ENCODE results near the gene AKAP6.

Gene AKAP6

GRCh38 chr14:32413967-32414640 lies 85.0 kb downstream of the AKAP6 start:
- no peak for DNase-seq

GRCh38 chr14:32414808-32415255 lies 85.7 kb downstream of the AKAP6 start:
- no peak for DNase-seq

DNA sequence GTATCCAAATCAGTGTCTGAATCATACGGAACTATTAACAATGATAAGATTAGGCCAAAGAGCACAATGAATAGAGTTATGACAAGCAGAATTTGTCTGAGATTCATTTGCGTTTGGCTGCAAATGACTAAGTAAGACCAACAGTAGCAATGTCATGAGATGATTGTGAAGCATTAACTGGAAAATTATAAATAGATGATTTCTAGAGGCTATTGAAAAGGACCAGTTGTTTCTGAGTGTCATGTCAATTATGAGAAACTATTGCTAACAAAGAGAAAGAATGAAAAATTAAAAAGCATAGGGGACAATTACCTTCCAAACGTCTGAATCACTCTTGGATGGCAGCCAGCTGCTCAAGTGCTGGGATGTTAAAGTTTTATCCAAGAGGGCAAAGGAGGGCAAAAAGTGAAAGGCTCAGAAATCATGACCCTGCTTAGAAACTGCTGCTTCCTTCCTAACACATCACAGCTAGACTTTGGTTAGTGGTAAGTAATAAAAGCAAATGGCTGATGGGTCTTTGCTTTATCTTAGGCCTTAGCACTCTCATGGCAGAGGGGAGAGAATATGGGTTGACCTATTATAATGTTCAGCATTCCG lies 89.0 kb downstream of the AKAP6 start:
- no peak for DNase-seq

- no peak for DNase-seq
These were observed 90.3 kb downstream of the AKAP6 start for GRCh38 chr14:32419429-32419828.

DNA sequence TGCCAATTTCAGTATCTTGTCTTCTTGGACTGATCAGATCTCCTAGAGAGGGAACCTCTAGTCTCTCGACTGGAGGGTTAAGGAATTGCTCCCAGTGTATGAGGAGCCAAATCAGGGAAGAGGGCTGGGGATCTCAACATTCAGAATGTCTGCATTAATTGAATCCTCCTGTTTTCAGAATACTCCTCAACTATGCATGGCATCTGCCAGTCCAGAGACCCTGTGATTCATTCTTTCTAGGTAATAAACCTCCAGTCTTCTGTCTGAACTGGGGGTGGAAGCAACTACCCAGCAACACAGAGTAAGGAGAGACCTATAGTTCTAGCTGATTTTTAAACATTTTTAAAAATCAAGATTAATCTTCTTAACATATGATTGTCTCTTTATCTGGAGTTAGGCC lies 92.7 kb downstream of the AKAP6 start:
- DNase-seq = no peak

- DNase-seq = no peak
These were observed 93.3 kb downstream of the AKAP6 start for GRCh38 chr14:32422440-32422839.

DNA sequence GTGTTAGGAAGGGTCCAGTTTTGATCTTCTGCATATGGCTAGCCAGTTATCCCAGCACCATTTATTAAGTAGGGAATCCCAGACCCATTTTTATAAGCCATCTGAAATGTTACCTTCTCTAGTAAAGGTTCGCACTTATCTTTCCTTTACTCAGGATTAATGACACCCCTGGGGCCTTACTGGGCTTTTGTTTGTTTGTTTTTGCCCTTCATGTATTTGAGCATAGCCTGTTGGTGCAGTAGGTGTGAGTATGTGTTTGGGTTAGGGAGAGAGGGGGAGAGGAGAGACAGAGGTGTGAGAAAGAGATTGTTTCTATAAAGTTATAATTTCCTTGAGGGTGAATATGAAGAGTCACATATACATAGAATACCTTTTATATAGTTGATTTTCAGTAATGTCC lies 96.9 kb downstream of the AKAP6 start:
- DNase-seq = no peak

DNA sequence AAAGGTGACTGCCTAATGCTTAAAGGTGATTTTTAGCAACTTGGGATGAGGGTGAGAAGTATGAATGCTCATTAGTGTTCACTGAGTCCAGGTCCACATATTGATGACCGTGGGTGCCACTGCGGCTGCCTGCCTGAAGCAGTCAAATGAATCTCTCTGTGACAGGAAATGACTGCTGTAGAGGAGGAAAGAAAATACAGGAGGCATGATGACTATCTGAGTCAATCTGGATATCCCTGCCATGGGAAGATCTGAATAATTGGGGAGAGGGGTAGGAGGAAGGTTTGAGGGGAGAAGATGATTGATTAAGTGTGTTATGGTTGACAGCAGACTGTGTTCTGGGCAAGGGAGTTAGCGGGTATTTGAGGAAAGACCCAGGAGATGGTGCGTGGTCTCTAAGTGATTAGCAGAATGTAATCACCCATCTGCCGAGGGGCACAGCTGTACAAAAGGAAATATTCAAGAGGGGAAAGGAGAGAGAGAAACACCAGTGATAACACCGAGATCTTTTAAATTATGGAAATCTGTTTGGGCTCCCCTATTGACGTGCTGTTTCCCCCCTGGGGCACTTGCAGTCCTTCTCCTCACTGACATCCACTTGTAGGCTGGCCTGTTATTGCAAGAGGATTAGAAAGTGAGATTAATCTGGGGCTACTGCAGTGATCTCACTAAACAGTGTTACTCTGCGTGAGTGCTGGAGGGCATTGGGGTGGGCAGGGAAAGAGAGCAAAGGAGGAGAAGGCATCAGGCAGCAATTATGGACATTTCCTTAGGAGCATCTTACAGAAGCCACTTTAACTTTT lies 97.7 kb downstream of the AKAP6 start:
- DNase-seq = no peak

GRCh38 chr14:32427726-32428528 lies 98.8 kb downstream of the AKAP6 start:
- no peak for DNase-seq

DNA sequence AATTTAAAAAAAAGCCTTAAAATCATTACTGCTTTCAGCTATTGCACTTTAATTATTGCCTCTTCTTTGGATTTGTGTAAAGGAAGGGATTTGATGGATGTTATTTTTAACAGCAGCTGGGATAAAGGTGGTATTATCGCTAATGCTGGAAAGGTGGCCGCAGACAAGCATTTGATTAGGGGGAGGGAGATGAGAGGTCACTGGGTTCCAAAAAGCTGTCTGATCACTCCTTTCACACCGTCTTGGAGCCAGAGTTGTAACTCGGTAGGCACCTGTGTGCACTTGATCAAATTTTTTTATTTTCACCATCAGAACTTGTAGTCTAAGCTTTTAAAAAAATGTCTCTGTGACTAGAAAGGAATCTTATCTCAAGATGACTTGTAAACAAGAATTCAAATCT lies 99.8 kb downstream of the AKAP6 start:
- no peak for DNase-seq

- no peak for DNase-seq
These were observed 101.2 kb downstream of the AKAP6 start for GRCh38 chr14:32430326-32430725.

DNA sequence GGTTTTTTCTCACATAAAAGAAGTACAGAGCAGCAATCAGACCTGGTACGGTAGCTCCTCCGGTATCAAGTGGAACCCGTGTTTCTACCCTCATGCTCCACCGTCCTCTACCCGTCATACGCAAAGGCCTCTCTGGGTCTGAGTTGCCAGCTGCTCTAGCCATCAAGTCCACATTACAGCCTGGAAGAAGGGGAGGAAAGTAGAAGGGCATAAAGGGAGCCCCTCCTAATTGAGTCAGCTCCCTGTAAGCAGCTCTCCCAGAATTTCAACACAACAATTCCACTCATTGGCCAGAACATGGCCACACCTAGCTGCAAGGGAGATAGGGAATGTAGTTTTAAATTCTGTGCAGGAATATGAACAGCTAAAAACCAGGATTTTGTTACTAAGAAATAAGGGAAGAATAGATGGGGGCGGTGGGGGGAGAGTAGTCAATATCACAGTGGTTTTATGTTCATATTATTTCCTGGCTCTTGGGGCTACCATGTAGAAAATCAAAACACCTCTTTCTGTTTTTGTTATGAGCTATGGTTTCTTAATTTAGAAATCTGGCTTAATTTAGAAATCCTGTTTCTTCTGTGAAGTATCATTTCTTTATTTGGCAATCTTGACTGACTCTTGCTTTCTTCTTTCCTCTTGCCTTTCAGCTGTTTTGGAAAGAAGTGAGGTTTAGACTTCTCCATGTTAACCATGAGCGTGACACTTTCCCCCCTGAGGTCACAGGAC lies 103.9 kb downstream of the AKAP6 start:
- DNase-seq = no peak

GRCh38 chr14:32434180-32434579 lies 105.1 kb downstream of the AKAP6 start:
- DNase-seq = no peak

- DNase-seq = no peak
These were observed 105.8 kb downstream of the AKAP6 start for GRCh38 chr14:32434880-32435279.

DNA sequence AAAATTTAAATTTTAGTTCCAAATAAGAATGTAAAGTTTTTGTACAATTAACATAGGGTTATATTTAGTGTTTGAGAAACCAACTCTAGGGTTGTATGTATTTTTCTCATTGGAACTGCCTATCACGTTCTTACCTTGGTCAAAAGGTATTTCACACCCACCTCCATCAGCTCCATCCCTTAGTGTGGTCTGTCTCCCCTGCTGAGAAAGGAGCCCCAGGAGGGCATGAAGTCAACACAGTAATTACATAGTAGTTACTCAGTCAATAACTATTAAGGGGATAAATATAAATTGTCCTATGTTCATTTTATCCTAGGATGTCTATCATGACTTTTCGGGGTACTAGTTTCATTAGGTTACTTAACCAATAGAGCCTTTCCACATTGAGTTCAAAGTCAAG lies 106.3 kb downstream of the AKAP6 start:
- no peak for DNase-seq

- DNase-seq = no peak
These were observed 107.9 kb downstream of the AKAP6 start for GRCh38 chr14:32436993-32437392.

GRCh38 chr14:32438517-32438916 lies 109.4 kb downstream of the AKAP6 start:
- DNase-seq = no peak

DNA sequence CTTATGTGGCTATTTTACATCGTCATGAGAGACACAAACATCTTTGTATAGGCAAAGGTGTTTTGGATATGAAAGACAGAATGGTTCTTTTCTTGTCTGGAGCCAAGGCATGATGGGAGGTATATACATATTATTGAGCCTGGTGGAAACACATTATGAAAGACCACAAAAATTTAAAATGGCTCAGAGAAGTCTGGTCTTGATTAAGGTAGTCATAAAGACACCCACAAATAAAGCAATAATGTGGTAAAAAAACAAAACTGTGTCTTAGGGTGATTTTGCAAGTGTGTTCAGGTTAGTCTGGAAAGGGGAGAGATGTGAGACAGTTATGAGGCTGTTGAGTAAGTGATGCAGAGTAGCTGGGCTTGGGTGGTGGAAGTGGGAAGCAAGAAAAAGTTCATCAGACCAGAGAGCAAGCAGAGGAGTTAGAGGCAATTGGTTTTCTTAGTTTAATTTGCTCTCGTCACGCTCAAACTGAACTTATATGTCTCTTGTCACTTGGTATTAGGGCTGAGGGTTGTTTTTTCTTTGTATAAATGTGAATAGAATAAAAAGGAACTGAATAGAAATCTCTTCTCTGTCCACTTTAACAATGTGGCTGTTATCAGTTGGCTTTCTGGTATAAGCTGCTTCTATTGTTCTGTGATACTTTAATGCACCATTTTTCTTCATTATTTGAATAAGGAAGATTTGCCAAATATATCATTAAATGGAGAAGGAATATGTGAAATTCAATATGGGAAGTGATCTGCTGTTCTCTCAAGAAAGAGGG lies 115.0 kb downstream of the AKAP6 start:
- no peak for DNase-seq

DNA sequence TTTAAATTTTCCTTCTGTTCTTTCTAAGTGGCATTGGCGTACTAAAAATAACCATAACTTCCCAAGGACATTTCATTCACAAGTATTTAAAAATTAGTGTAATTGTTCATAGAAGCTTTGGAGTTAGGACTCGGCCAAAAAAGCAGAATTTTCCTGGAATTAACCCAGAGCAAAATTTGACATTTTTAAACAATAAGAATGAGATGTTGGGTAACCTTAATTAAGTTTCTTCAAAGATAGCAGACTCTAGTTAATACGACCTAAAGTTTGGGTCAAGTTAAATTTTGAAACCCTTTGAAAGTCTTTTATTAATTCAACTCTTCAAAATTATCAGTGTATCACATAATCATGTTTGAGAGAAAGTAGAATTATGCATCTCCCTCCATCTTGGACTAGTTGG lies 118.3 kb downstream of the AKAP6 start:
- DNase-seq = no peak

GRCh38 chr14:32449648-32450047 lies 120.5 kb downstream of the AKAP6 start:
- DNase-seq = no peak

DNA sequence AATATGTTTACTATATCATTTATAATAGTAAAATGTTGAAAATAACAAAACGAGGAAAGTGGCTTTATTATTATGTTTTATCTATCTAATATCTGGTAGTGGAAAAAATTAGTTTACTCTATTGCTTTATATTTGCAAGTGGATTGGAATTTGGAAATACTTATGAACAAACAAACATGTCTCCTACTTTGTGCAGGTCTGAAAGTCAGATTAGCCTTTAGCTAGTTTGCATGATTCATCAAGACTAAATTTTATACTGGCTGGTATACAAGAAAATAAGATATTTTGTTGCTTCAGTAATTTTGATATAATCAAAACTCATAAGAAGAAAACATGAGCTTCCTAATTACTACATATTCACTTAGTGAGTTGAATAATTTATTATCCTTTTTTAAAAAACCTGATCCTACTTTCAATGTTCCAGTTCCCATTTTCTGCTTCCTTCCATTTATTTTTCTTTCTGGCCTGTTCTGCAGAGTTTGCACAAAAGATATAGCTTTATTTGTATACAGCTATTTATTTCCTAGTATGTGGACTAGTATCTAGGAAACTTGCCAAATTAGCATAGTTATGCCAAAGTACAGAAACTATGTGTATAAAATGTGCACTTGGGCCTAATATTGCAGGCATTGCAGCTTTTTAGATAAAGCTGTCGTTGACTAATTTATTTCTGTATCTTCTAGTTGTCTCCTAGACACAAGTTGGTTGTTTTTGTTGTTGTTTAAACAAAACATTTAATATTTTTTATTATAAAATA lies 122.0 kb downstream of the AKAP6 start:
- no peak for DNase-seq

Data from inflammatory macrophage treated with lipopolysaccharide for 1 hour (primary cell).